HG02938 (cell line): Measurements from ENCODE around the gene SGO2.
"Not testable (repeated sequence)": the region's sequence is repeated elsewhere in the genome, so short reads cannot be mapped to it uniquely, and the experiment has no call there.

Source experiments
- ATAC-seq: cut with Tn5 transposase; IDR thresholded peaks from one replicate; pipeline ENCODE4 v1.9.1; 2021; ENCODE audit warnings: mild to moderate bottlenecking, moderate library complexity; ENCODE audit not compliant: unreplicated experiment

SGO2 gene

DNA sequence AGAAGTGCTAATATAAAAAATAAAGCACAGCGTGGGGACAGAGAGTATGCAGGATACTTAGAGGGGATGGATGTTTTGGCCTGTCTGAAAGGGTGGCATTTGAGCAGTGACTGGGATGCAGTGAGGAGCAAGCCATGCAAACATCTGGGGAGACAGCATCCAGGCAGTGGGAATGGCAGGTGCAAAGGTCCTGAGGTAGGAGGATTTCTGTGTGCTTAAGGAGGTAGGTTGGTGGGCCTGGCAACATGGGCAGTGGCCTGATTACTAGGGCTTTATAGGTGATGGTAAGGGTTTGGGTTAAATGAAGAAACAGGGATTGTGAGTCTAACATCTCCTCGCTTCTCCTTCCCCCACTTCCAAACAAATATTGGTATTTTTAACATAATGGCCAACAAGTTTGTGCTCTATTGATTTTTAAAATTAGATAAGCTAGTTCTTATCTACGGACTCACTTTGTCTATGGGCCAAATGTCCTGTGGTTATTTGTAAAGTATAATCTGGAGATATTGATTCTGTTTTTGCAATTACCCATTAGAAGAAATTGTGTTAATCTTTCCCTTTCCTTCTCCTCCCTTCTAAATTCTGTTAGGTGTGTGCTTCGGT, 62.2 kb downstream of the SGO2 start:
- ATAC-seq = no peak

DNA sequence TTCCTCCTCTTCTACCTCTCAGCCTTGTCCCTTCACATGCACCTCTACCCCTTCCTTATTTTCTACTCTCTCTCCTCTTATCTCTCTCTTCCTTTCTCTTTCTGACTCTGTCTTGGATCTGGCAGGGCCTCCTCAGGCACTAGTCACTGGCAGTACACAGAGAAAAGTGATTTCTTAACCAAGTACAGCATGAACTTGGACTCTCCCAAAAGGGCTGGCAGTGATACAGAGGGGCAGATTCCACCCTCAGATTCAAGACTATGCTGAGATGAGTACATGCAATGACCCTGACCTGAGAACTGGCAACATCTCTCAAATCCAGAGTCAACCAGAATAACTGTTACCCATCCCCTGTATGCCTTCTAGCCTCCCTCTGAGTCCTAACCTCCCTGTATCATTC, 64.1 kb downstream of the SGO2 start:
- no peak for ATAC-seq

DNA sequence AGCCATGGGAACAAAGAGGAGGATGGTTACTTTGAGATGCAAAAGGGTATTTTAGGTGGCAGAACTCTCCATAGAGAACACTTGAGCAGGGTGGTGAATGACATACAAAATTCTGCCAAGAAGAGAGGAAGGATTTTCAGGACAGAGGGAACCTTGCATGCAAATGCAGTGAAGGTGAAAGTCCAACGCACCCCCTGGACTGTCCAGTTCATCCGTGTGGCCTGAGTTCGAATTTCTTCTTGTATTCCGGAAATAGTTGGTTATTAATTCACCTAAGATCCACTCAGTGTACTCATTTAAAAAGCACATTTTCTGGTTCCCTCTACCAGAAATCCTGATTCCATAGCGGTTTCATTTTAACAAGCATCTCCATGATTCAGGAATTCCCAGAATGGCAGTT, 65.3 kb downstream of the SGO2 start:
- ATAC-seq = no peak

DNA sequence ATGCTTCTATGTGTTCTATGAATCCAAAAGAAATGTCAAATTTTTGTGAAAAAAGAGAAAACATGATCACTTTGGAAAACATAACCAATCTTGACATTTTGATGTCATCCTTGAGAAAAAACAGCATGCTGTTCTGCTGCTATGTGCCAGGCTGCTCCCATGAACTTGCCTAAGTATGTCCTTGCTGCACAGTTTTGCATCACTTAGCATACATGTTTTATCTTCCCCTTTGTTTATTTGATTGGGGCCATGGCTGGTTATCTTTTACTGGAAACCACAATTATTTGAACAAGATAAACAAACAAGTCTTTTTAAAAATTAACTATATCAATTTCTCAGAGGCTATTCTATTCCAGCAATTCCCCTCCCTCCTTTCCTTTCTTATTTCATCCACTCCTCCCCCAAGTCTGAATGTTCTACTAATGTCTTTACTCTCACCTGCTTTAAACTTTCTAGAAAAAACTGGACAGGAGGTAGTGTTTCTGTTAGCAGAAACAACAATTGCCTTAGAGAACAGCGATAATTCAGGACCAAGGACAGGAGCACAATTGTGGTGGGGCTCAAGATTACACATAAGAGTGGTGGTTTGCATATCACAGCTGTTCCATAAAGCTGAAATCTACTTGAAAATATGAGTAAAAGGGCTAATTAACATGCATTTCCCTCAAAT, 66.5 kb downstream of the SGO2 start:
- ATAC-seq = no peak

DNA sequence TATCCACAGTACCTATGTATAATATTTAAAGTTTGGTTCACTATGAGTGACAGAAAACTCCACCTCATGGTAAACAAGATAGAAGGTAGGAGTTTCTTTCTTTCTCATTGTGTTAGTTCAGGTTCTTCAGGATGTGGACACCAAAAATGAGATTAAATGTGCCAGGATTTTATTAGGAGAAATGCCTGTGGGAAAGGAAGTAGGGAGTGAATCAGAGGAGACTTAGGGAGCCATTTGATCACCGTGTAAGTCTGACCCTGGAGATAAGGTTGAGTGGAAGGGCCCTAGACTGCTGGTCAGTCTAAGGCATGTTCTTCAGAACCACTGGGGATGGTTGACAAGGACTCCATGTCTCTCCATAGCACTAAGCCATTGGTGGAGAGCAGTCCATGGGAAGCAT, 67.9 kb downstream of the SGO2 start:
- no peak for ATAC-seq

DNA sequence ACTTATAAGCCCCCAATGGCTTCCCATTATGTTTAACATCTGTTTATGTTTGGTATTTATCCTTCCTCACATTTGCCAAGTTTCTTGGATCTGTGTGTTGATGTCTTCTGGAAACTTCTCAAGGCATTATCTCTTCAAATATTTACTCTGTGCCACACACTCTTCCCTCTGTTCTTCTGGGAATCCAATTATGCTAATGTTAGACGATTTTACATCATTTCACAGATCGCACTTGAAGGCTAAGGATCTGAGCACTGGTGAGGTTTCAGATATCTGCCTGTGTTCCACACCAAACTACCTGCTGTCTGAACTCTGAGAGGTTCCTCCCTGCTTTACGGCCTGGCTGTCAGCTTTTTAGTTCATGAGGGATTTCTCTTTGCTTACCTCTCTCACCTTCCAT, 69.9 kb downstream of the SGO2 start:
- no peak for ATAC-seq

DNA sequence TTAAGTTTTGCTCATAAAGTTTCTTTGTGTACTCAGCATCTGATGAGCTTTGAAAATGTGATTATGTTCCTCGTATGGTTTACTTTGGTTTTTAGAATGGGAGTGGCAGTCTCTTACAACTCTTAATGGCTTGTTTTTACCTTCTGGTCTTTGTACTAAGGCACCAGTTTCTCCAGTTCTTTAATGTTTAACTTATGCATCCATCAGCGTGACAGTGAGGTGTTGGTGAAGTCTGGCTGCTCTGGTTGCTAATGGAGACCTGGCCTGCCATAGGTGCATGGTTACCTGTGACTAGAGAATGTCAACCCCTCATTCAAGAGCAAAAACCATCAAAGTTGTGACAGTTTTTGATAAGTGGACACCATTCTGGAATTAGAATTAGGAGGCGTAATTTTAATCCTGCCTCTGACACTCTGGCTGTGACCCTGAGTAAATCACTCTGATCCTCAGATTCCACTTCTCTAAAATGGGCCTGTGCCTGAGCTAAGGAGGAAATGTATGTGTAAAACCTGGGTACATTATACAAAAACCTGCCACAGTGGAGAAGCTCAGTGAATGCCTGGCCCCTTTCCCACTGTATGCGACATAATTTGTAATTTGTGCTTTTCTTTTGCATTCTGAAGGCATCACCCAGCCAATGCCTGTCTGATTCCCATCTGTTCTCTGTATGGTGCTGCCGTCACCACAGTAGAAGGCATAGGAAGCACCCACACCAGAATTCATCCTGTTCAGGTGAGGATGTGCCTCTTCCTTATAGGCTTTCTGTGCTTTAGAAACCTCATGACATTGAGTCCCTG, 71.0 kb downstream of the SGO2 start:
- no peak for ATAC-seq

DNA sequence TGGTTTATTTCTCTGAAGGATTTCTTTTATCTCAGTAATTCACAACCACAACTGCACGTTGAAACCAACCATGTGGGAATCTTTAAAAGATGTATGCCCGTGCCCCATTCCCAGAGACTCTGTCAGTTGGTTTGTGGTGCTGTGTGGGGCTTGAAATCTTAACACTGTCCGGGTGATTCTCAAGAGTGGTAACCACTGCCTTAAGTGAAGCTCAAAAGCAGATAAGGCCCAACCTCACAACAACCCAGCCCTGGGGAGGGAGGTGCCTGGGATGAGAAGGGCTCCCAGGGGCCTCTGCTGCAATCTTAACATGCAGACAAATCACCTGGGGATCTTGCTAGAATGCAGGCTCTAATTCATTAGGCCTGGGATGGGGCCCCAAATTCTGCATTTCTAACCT, 73.2 kb downstream of the SGO2 start:
- ATAC-seq = no peak

DNA sequence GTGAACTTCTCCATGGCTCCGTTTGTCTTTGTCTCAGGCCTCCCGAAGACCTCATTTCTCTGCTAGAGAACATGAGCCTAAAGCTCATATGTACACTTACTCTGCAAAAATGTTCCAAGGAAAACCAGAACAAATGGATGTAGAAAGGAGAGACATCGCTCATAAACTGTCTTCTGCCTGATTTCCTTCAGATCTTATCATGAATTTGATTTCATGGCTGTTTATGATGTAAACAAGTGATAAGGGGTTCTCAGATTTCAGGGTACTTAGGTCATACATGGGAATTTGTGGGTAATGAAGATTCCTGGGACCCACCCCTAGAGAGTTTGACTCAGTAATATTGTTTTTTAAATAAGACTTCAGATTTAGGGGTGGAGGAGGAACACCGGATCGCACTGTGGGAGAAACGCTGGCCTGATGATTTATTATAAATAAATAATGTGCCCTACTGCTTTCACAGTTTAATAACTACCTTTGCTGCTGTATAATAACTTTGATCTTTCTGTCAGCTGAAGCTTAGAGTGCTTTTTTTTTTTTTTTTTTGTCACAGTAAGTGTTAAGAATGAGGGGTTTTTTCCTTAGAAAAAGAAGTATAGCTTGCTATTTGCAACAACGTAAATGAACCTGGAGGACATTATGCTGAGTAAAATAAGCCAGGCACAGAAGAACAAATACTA, 74.7 kb downstream of the SGO2 start:
- no peak for ATAC-seq

DNA sequence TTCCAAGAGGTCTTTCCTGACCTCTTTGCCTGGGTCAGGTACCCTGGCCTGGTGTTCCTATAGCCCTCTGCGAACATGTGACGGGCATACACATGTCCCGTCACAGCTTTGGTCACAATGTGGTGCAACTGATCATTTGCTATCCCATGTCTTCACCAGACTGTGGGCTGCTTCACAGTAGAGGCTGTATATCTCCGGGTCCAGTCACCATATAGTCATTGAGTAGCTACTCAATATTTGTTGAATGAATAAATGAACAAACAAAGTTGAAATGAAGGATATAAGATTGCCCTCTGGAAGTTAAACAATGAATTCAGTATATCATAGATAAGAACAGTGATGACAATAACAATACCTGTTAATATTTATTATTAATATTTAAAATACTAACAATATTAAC, 76.6 kb downstream of the SGO2 start:
- ATAC-seq = no peak

DNA sequence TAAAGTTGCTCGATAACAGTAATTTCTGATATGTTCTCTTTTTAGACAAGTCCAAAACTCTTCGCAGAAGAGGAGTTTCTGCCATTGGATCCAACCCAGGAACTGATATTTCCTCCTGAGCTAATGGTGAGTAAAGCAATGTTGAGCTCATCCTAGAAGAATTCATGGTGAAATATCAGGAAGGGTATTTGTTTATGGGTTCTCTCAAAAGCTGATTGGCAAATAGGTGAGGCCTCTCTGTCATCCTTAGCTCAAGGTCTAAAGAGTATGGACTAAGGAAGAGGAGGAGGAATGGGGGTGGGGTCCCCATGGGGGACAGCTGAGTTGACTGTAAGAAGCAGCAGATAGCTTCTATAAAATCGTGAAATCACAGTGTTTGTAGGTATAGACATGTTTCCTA, 78.0 kb downstream of the SGO2 start:
- no peak for ATAC-seq

DNA sequence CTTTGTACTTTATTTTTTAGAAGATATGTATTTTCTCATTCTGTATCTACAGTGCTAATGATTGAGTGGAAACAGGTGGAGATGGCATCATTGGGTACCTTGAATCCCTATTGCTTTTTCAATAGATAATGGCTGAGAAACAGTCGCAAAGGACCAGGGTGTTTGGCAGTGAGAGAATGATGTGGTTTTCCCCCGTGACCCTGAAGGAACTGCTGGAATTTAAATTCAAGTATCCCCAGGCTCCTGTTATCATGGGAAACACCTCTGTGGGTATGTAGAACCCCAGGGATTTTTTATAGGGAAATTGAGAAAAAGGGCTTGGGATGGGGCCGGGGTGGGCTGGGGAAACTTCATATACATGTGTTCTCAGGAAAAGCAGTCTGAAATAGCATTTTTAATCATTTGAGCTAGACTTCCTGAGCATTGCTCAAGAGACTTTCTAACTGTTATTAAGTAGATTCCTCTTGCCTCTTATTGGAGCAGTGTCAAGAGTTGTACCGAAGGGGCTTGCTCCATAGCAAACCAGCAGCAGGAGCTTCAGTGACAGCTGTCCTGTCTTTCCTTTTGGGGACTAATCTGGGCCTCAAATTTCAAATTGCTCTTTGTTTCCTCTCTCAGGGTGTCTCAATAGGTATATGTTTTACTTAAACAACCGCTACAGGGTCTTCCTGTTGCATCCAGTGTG, 78.7 kb downstream of the SGO2 start:
- no peak for ATAC-seq

DNA sequence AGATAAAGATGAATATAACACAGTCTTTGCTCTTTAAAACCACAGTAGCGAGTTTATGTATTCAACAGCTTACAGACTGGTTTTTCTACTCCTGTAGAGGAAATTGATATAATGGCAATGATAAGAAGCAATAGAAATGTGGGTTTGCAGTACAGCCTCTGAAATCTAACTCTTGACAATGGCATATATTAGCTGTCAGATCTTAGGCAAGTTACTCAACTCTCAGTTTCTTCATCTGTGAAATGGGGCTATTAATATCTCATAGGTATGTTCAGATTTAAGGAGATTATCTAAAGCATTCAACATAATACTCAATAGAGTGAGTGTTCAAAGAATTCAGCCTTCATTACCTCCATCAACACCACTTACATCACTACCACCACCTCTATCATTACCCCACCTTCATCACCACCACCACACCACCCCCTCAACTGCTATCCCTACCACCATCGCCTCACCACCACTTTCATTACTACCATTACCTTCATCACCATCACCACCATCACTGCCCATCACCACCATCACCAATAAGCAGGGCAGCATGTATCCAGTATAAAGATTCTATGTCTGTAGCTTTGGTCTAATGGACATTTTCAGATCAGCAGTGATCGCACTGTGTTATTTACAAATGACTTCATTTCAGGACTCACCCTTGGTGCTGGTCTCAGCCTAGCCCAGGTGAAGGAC, 82.5 kb downstream of the SGO2 start:
- ATAC-seq = no peak

DNA sequence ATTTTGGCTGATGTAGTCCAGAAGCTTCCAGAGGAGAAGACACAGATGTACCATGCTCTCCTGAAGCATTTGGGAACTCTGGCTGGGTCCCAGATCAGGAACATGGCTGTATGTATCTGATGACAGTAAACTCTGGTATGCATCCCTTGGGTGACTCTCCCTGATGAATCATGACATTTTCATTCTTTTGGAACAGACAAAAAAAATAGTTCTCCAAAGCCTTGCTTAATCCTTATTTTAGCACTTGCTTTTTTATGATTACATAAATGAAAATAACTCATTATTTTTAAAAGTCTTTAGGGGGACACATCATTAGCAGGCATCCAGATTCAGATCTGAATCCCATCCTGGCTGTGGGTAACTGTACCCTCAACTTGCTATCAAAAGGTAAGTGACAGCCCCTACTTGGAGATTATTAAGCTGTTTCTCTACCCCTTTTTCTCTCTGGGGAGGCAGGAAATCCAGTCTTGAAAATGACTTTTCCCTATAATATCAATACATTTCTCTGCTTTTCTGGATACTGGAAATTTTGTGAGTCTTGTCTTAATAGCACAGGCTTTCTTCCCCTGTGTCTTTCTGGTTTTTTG, 83.1 kb downstream of the SGO2 start:
- no peak for ATAC-seq

DNA sequence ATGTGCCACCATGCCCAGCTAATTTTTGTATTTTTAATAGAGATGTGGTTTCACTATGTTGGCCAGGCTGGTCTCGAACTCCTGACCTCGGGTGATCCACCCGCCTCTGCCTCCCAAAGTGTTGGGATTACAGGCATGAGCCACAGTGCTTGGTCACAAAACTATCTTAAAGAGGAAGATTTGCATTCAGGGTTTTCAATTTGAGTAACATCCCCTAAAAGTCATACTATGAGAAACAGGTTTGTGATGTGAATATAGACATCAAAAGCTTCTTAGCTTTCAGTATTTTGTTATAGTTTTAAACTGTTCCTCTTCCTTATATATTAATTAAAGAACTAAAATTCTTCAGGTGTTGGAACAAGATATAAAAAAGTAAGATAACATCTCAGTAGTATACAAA, 84.2 kb downstream of the SGO2 start:
- ATAC-seq = not testable (repeated sequence)

DNA sequence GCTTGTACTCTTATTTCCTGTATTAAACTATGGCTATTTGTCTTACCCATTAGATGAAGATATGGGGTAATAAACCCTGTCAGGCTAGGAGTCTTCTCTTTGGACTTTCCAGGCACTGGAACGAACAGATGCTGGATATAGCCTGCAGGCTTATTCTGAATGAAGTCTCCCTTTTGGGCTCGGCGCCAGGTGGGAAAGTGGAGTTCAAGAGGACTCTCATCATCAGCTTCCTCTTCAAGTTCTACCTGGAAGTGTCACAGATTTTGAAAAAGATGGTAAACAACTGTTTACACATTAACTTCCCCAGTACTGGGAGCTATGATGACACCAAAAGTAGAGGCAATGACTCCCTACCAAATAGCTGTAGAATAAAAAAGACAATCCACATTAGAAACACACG, 87.7 kb downstream of the SGO2 start:
- no peak for ATAC-seq

DNA sequence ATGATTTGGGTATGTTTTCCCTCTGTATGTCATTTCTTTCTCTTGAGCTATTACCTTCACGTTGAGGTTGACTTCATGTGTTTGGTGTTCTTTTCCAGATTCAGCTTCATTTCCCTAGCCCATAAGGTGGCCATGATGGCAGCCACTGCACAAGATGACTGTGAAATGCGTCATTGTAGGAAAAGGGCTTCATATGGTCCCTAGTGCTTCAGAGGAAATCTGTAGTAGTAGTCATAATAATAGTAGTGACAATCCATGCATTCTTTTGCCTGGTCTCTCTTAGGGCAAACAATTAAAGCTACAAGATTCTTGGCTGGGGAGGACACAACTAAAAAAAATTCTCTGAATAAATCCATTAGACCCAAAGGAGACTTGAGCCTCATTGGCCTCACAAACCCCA, 88.2 kb downstream of the SGO2 start:
- ATAC-seq = no peak

DNA sequence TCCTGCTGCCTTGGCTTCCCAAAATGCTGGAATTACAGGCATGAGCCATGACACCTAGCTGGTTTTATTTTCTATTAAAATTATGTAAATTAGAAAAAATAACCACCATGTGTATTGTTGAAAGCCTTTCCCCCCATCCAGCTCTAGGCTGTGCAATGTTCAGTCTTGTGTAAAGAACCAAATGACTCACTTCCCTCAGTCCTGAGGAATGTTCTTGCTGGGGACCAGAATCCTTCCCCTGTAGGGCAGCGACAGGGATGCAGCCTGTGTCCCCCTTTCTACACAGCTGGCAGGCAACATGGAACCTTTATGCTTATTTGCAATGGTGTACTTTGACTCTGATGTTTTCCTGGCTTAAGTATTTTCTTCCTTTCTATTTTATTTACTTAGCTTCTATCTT, 89.2 kb downstream of the SGO2 start:
- no peak for ATAC-seq

DNA sequence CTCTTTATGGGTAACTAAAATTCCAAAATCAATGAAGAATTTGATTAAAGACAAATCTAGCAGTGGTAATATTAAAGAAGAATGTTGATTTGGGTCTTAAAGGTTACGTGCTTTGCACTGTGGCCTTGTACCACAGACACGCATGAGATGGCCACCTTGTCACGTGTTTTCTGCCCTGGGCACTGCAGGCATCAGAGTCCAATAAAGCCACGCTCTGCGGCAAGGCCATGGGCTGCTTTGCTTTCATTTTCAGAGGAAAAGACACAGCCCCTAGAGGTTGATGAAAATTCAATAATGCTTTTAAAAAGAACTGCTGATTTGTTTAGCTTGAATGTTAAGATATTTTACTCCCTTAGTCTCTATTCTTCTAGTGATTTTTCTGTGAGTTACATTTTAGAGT, 90.2 kb downstream of the SGO2 start:
- ATAC-seq = no peak

DNA sequence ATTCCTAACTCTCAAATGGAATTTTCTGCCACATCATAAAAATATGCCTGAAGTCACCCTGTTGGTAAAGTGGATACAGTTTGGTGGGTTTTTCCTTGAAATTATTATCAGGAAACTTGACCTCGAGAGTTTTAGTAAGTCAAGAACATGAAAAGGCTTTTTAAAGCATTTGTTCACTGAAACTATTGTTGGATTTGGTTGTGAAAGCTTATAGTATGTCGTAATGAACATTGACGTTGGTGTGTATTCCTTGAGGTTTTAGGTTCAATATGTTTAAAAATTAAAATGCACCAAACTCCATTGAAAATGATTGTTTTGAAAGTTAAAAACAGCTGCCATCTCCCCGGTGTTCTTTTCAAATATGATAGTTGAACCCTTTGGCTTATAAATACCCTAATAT, 90.6 kb downstream of the SGO2 start:
- no peak for ATAC-seq
